OCI-LY1 (cell line): ENCODE measurements around the gene SYNGR4.

ENCODE experiments used
- CTCF ChIP-seq: fragments of 200-600 bp; sonication (generic), shearing (Covaris generic); IDR thresholded peaks from 2 replicates; pipeline ENCODE4 v1.5.1; 2017; ENCODE audit warnings: mild to moderate bottlenecking, antibody characterized with exemption, low read length, moderate library complexity, mixed read lengths
- EZH2 ChIP-seq: fragments of 200-600 bp; sonication (generic), shearing (Covaris generic); IDR thresholded peaks from 2 replicates; pipeline ENCODE4 v1.8.0; 2017; ENCODE audit warnings: borderline replicate concordance, mixed run types, mild to moderate bottlenecking, antibody characterized with exemption, low read length, moderate library complexity, mixed read lengths

GRCh38 chr19:48341515-48342413, 22.4 kb upstream of the SYNGR4 start:
- no peak for TF ChIP-seq CTCF
- no peak for TF ChIP-seq EZH2
